ENCODE measurements around the gene OPRL1.

OPRL1 gene

GRCh38 chr20:64138276-64138815 is 58.5 kb downstream of the OPRL1 start:
- no peaks in the 10 kb centered on the region for H3K4me1 ChIP-seq (ENCODE audit: control insufficient read depth, insufficient read depth, low read length)
- TF ChIP-seq ZNF133 (tag by site-specific recombination; IDR thresholded peaks at IDR 0.05) = no peak
- CTCF ChIA-PET = interaction anchor here (0.6 to 1.1 kb wide), 2 partner anchors 19 to 761 kb away, joined by 3 read pairs; no protein-coding TSS in a partner anchor
- no peaks in the 10 kb centered on the region for H3K36me3 ChIP-seq (ENCODE audit: control insufficient read depth in 2 of 2, insufficient read depth in 1 of 2, low read length in 2 of 2)
- H3K27ac ChIP-seq (ENCODE audit: extremely low read depth, low read depth, low read length) = no peak overlapping the region
- POLR2A ChIA-PET = interaction anchor here (0.6 kb wide), 1 partner anchor 18 kb away, joined by 5 read pairs; no protein-coding TSS in a partner anchor
- no peak overlapping the region for H3K4me3 ChIP-seq (ENCODE audit: low read depth, low read length)
- H3K9me3 ChIP-seq (ENCODE audit: control insufficient read depth, insufficient read depth, low read depth, low read length) = no peaks in the 10 kb centered on the region

- Histone ChIP-seq H3K27ac (ENCODE audit: extremely low read depth, low read depth, low read length) (no peak overlapping the region), H3K9me3 (ENCODE audit: control insufficient read depth, insufficient read depth, low read depth, low read length) (no peaks in the 10 kb centered on the region), H3K4me3 (ENCODE audit: low read depth, low read length) (no peak overlapping the region), H3K36me3 (ENCODE audit: control insufficient read depth in 2 of 2, insufficient read depth in 1 of 2, low read length in 2 of 2) (no peaks in the 10 kb centered on the region), H3K4me1 (ENCODE audit: control insufficient read depth, insufficient read depth, low read length) (no peaks in the 10 kb centered on the region)
- POLR2A ChIA-PET = interaction anchor here (0.6 kb wide), 1 partner anchor 112 kb away, joined by 3 read pairs; no protein-coding TSS in a partner anchor
- no peak for TF ChIP-seq PRDM1 (tag by site-specific recombination; IDR thresholded peaks at IDR 0.05)
- no peak for TF ChIP-seq GFI1B (tag by site-specific recombination; IDR thresholded peaks at IDR 0.05)
- TF ChIP-seq ZNF610 (tag by site-specific recombination; IDR thresholded peaks at IDR 0.05; ENCODE audit: borderline replicate concordance) = no peak
- no peak for TF ChIP-seq BCL6B (tag by site-specific recombination; IDR thresholded peaks at IDR 0.05)
- no peak for TF ChIP-seq ZNF449 (tag by site-specific recombination; IDR thresholded peaks at IDR 0.05)
- no peak for TF ChIP-seq ZNF530 (tag by site-specific recombination; IDR thresholded peaks at IDR 0.05; ENCODE audit: low read depth)
- no peak for TF ChIP-seq HIC1 (tag by site-specific recombination; IDR thresholded peaks at IDR 0.05)
- no peak for TF ChIP-seq ZNF280C (tag by site-specific recombination; IDR thresholded peaks at IDR 0.05)
- TF ChIP-seq ZNF280D (tag by site-specific recombination; IDR thresholded peaks at IDR 0.05) = no peak
- TF ChIP-seq ZNF169 (tag by site-specific recombination; IDR thresholded peaks at IDR 0.05) = no peak
- CTCF ChIA-PET = no interaction called here
These were observed 59.5 kb downstream of the OPRL1 start for GRCh38 chr20:64139199-64140060.

Measured in HEK293 (cell line).